IMR-90 (cell line): Measurements from ENCODE around the gene PRRC2A. TPM values are rescaled to one million over a fixed set of nuclear protein-coding genes. Genes with fewer than 3 reads are reported as not detected.

Experiments used
- ATAC-seq: fragments of 200-7000 bp; cut with Tn5 transposase; 2 replicates; pipeline ENCODE4 v1.9.1; 2020; ENCODE audit warnings: low read depth, mild to moderate bottlenecking, moderate library complexity
- BruUV-seq: library from RNA; stranded (reverse); fragments of 400-500 nt; replicated peaks from 2 replicates; lab custom pipeline; 2021; lab: Mats Ljungman, UMichigan
- CTCF ChIA-PET: fragments of 300-600 bp; formaldehyde crosslinking; extraction: SDS; loops from one replicate; lab custom pipeline; 2021; ENCODE audit warnings: antibody characterized with exemption; lab: Yijun Ruan, JAX
- POLR2A ChIA-PET: fragments of 300-600 bp; sonication (Branson Sonifier 250); formaldehyde crosslinking; loops from one replicate; lab custom pipeline; 2022; ENCODE audit warnings: antibody characterized with exemption; ENCODE audit not compliant: unreplicated experiment; lab: Charles Lee
- DNase-seq: peaks from one replicate; pipeline ENCODE4 v3.0.0; 2013
- H2AFZ ChIP-seq: replicated peaks from 2 replicates; pipeline ENCODE3; 2013; ENCODE audit warnings: low read length, mild to moderate bottlenecking; ENCODE audit not compliant: poor library complexity
- H2AK5ac ChIP-seq: 2 replicates; pipeline ENCODE4 v1.6.1; 2013; ENCODE audit warnings: low read depth, low read length, inconsistent platforms
- H2AK9ac ChIP-seq: replicated peaks from 2 replicates; pipeline ENCODE3; 2013; ENCODE audit warnings: mild to moderate bottlenecking, low read depth, low read length, moderate library complexity; ENCODE audit not compliant: poor library complexity
- H2BK120ac ChIP-seq: 2 replicates; pipeline ENCODE4 v1.6.1; 2013; ENCODE audit warnings: low read depth, low read length, inconsistent platforms
- H2BK15ac ChIP-seq: 3 replicates; pipeline ENCODE4 v1.6.1; 2013; ENCODE audit warnings: low read depth, low read length, inconsistent platforms
- H2BK20ac ChIP-seq: 2 replicates; pipeline ENCODE4 v1.6.1; 2013; ENCODE audit warnings: low read depth, mild to moderate bottlenecking, inconsistent platforms, low read length, moderate library complexity
- H2BK5ac ChIP-seq: 2 replicates; pipeline ENCODE4 v1.6.1; 2013; ENCODE audit warnings: mild to moderate bottlenecking, low read depth, low read length, inconsistent platforms; ENCODE audit not compliant: poor library complexity, severe bottlenecking
- H3K14ac ChIP-seq: replicated peaks from 2 replicates; pipeline ENCODE4 v1.6.1; 2013; ENCODE audit warnings: low read depth, low read length, inconsistent platforms
- H3K18ac ChIP-seq: 2 replicates; pipeline ENCODE4 v1.6.1; 2013; ENCODE audit warnings: low read depth, low read length, control low read depth
- H3K23ac ChIP-seq: 2 replicates; pipeline ENCODE4 v1.6.1; 2013; ENCODE audit warnings: low read depth, low read length, inconsistent platforms
- H3K27ac ChIP-seq: 2 replicates; pipeline ENCODE4 v1.5.1; 2013; ENCODE audit warnings: mild to moderate bottlenecking, control low read depth, low read length; ENCODE audit not compliant: insufficient read depth
- H3K27me3 ChIP-seq: 2 replicates; pipeline ENCODE4 v1.6.1; 2013; ENCODE audit warnings: low read length; ENCODE audit not compliant: control insufficient read depth, insufficient read depth
- H3K36me3 ChIP-seq: 2 replicates; pipeline ENCODE4 v1.6.1; 2013; ENCODE audit warnings: low read length, mixed read lengths; ENCODE audit not compliant: control insufficient read depth, insufficient read depth
- H3K4ac ChIP-seq: 2 replicates; pipeline ENCODE4 v1.6.1; 2013; ENCODE audit warnings: low read depth, low read length, inconsistent platforms
- H3K4me1 ChIP-seq: 2 replicates; pipeline ENCODE4 v1.6.1; 2013; ENCODE audit warnings: low read length, mixed read lengths; ENCODE audit not compliant: control insufficient read depth, insufficient read depth
- H3K4me2 ChIP-seq: 2 replicates; pipeline ENCODE4 v1.6.1; 2013; ENCODE audit warnings: low read depth, mild to moderate bottlenecking, control low read depth, low read length, moderate library complexity
- H3K4me3 ChIP-seq: 2 replicates; pipeline ENCODE4 v1.5.1; 2013; ENCODE audit warnings: low read depth, mild to moderate bottlenecking, control low read depth, low read length, moderate library complexity; ENCODE audit not compliant: insufficient read depth
- H3K56ac ChIP-seq: 2 replicates; pipeline ENCODE4 v1.6.1; 2013; ENCODE audit warnings: low read length, inconsistent platforms; ENCODE audit not compliant: insufficient read depth; ENCODE audit errors: extremely low read depth
- H3K79me1 ChIP-seq, 2 experiments: 2 replicates each; pipeline ENCODE4 v1.6.1; 2013; ENCODE audit warnings: low read length in 2 of 2, inconsistent platforms in 1 of 2, low read depth in 1 of 2
- H3K9ac ChIP-seq: 2 replicates; pipeline ENCODE4 v1.6.1; 2013; ENCODE audit warnings: low read depth, low read length, control low read depth
- H3K9me1 ChIP-seq: 2 replicates; pipeline ENCODE4 v1.6.1; 2013; ENCODE audit warnings: low read length, inconsistent platforms; ENCODE audit not compliant: insufficient read depth
- H3K9me3 ChIP-seq: 2 replicates; pipeline ENCODE4 v1.6.1; 2013; ENCODE audit warnings: low read length; ENCODE audit not compliant: control insufficient read depth, insufficient read depth
- H4K20me1 ChIP-seq: 2 replicates; pipeline ENCODE4 v1.6.1; 2013; ENCODE audit warnings: low read length, inconsistent platforms; ENCODE audit not compliant: insufficient read depth
- H4K5ac ChIP-seq: 2 replicates; pipeline ENCODE4 v1.6.1; 2013; ENCODE audit warnings: mild to moderate bottlenecking, low read depth, low read length, control low read depth
- H4K8ac ChIP-seq, 2 experiments: 2 replicates each; pipeline ENCODE4 v1.6.1; 2013; ENCODE audit warnings: low read depth in 2 of 2, low read length in 2 of 2, control low read depth in 1 of 2, inconsistent platforms in 1 of 2
- H4K91ac ChIP-seq: 2 replicates; pipeline ENCODE4 v1.6.1; 2013; ENCODE audit warnings: low read depth, low read length, inconsistent platforms; ENCODE audit not compliant: insufficient read depth
- BHLHE40 ChIP-seq: fragments of 150-350 bp; IDR thresholded peaks from 2 replicates; pipeline ENCODE4 v1.6.1; 2016; ENCODE audit warnings: mild to moderate bottlenecking, low read depth, low read length
- CEBPB ChIP-seq: IDR thresholded peaks from 2 replicates; pipeline ENCODE4 v1.6.1; 2012; ENCODE audit warnings: low read depth, low read length, improper control_type of control experiment
- CHD1 ChIP-seq: IDR thresholded peaks from 2 replicates; pipeline ENCODE4 v1.6.1; 2012; ENCODE audit warnings: low read depth, low read length, improper control_type of control experiment
- FOS ChIP-seq: fragments of 150-350 bp; IDR thresholded peaks from 2 replicates; pipeline ENCODE4 v1.6.1; 2016; ENCODE audit warnings: low read depth, low read length
- MAFK ChIP-seq: IDR thresholded peaks from 2 replicates; pipeline ENCODE4 v1.6.1; 2012; ENCODE audit warnings: low read depth, low read length, improper control_type of control experiment
- MAZ ChIP-seq: IDR thresholded peaks from 2 replicates; pipeline ENCODE4 v1.6.1; 2012; ENCODE audit warnings: low read depth, mild to moderate bottlenecking, low read length, improper control_type of control experiment, moderate library complexity, borderline replicate concordance
- MXI1 ChIP-seq: IDR thresholded peaks from 2 replicates; pipeline ENCODE4 v1.6.1; 2012; ENCODE audit warnings: low read depth, mild to moderate bottlenecking, low read length, moderate library complexity, borderline replicate concordance
- NFE2L2 ChIP-seq: fragments of 150-350 bp; IDR thresholded peaks from 2 replicates; pipeline ENCODE4 v1.6.1; 2016; ENCODE audit warnings: low read depth, mild to moderate bottlenecking, low read length
- POLR2A ChIP-seq: IDR thresholded peaks from 2 replicates; pipeline ENCODE4 v1.6.1; 2012; ENCODE audit warnings: mild to moderate bottlenecking, low read depth, low read length
- RAD21 ChIP-seq: IDR thresholded peaks from 2 replicates; pipeline ENCODE4 v1.6.1; 2012; ENCODE audit warnings: low read length, improper control_type of control experiment
- RCOR1 ChIP-seq: IDR thresholded peaks from 2 replicates; pipeline ENCODE4 v1.6.1; 2012; ENCODE audit warnings: mild to moderate bottlenecking, low read length, improper control_type of control experiment; ENCODE audit not compliant: insufficient replicate concordance
- RFX5 ChIP-seq: IDR thresholded peaks from 2 replicates; pipeline ENCODE4 v1.8.0; 2012; ENCODE audit warnings: low read depth, mild to moderate bottlenecking, low read length, moderate library complexity
- SMC3 ChIP-seq: fragments of 150-350 bp; IDR thresholded peaks from 2 replicates; pipeline ENCODE4 v1.6.1; 2016; ENCODE audit warnings: low read depth, mild to moderate bottlenecking, antibody characterized with exemption, low read length, moderate library complexity
- WGBS, 2 experiments: methylation state at CpG; one replicate each; pipeline versions ENCODE4 v1.1.5 to v1.1.7; 2013; ENCODE audit warnings: missing lambda C conversion rate in 2 of 2; ENCODE audit not compliant: insufficient read length in 1 of 2; ENCODE audit errors: extremely low coverage in 2 of 2; 5-methylcytosine and 5-hydroxymethylcytosine counted together
- dilution Hi-C: fragments of 300-500 bp; cut with HindIII; formaldehyde crosslinking; loops from one replicate; pipeline ENCODE4 v1.14.3; 2018; ENCODE audit warnings: low sequenced_read_pairs; ENCODE audit not compliant: unreplicated experiment
- in situ Hi-C: fragments of 300-500 bp; cut with MboI; formaldehyde crosslinking; loops from 3 replicates; pipeline ENCODE4 v1.14.3; 2019; ENCODE audit warnings: low sequenced_read_pairs, inconsistent platforms, mixed read lengths
- intact Hi-C: fragments of 100-400 bp; cut with micrococcal nuclease; formaldehyde crosslinking; loops from 2 replicates; pipeline ENCODE4 v1.10.0; 2022
- polyA plus RNA-seq, 3 experiments: library from polyadenylated mRNA; depleted of rRNA; stranded (reverse); fragments of >200 nt; gene quantifications; 2 replicates each; pipeline ENCODE4 v1.2.3, GENCODE V29; 2012; ENCODE audit warnings: low replicate concordance in 1 of 3
- total RNA-seq: library from RNA; depleted of rRNA; stranded (reverse); fragments of >200 nt; gene quantifications from 2 replicates; pipeline ENCODE4 v1.2.3, GENCODE V29; 2012
- TF ChIP-seq, protein P1 (sequence below): fragments of 150-350 bp; IDR thresholded peaks from 2 replicates; pipeline ENCODE4 v1.6.1; 2016; ENCODE audit warnings: low read depth, mild to moderate bottlenecking, low read length, moderate library complexity, borderline replicate concordance
- TF ChIP-seq, protein P2 (sequence below): conservative IDR thresholded peaks from 2 replicates; pipeline ENCODE4 v1.5.1; 2012; ENCODE audit warnings: mild to moderate bottlenecking, low read depth, low read length, improper control_type of control experiment
- TF ChIP-seq, protein P3 (sequence below): fragments of 150-350 bp; IDR thresholded peaks from 2 replicates; pipeline ENCODE4 v1.6.1; 2017; ENCODE audit warnings: mild to moderate bottlenecking, antibody characterized with exemption, low read length, low read depth

The PRRC2A gene
- total and polyA plus RNA-seq, 2 of the 4 experiments (the other 2 are of a cell fraction): 7.7 to 88.6 TPM

DNA sequence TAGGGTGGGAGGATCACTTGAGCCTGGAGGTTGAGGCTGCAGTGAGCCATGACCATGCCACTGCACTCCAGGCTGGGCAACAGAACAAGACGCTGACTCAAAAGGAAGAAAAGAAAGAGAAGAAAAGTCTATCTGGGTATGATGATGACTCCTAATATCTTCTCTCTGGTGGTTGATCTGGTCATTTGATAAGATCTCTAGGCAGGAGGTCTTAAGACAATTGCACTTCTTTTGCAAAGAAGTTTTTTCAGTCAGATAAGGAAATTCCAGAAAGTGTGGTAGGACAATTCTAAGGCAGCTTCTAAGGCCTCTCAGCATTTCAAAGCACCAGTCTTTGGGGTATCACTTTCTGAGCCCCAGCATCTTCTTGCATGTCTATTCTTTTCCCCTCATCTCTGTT, 13.2 kb upstream of the PRRC2A start:
- Histone ChIP-seq H4K8ac (no peak overlapping the region), H3K9me3 (no peaks in the 10 kb centered on the region), H3K18ac (no peak overlapping the region), H3K4me2 (no peak overlapping the region), H2BK20ac (no peak overlapping the region), H3K36me3 (no peaks in the 10 kb centered on the region), H3K27me3 (peaks cover 9% of the 10 kb centered on the region; the same call in 1 of the 2 replicates), H3K23ac (no peak overlapping the region), H2AFZ (no peak overlapping the region), H3K14ac (no peak overlapping the region), H2BK15ac (no peak overlapping the region), H3K79me1 (no peaks in the 10 kb centered on the region), H3K9ac (no peak overlapping the region), H2AK9ac (no peak overlapping the region), H2BK5ac (no peak overlapping the region), H3K4ac (no peak overlapping the region), H3K27ac (no peak overlapping the region), H4K5ac (no peak overlapping the region), H3K56ac (no peak overlapping the region), H3K9me1 (no peaks in the 10 kb centered on the region), H3K4me3 (no peak overlapping the region), H3K4me1 (no peaks in the 10 kb centered on the region), H4K91ac (no peak overlapping the region), H2AK5ac (no peak overlapping the region), H4K20me1 (no peaks in the 10 kb centered on the region), H2BK120ac (no peak overlapping the region)
- CTCF ChIA-PET: interaction anchor here (0.6 kb wide), 1 partner anchor 170 kb away, joined by 4 read pairs; no protein-coding TSS in a partner anchor
- in situ Hi-C loops: no loop called here
- dilution Hi-C loops: no loop called here
- POLR2A ChIA-PET: interaction anchor here (0.6 kb wide), 1 partner anchor 188 kb away, joined by 3 read pairs; no protein-coding TSS in a partner anchor
- BruUV-seq: no TSS peak
- DNase-seq (no peak), ATAC-seq (no peak)
- TF ChIP-seq CHD1 (no peak), POLR2A (no peak), NFE2L2 (no peak), RAD21 (no peak), CEBPB (no peak), BHLHE40 (no peak), MXI1 (no peak), RCOR1 (no peak), SMC3 (no peak), FOS (no peak), RFX5 (no peak), MAFK (no peak), MAZ (no peak)
- TF ChIP-seq, protein P1, sequence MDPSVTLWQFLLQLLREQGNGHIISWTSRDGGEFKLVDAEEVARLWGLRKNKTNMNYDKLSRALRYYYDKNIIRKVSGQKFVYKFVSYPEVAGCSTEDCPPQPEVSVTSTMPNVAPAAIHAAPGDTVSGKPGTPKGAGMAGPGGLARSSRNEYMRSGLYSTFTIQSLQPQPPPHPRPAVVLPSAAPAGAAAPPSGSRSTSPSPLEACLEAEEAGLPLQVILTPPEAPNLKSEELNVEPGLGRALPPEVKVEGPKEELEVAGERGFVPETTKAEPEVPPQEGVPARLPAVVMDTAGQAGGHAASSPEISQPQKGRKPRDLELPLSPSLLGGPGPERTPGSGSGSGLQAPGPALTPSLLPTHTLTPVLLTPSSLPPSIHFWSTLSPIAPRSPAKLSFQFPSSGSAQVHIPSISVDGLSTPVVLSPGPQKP: no peak
- TF ChIP-seq, protein P2, sequence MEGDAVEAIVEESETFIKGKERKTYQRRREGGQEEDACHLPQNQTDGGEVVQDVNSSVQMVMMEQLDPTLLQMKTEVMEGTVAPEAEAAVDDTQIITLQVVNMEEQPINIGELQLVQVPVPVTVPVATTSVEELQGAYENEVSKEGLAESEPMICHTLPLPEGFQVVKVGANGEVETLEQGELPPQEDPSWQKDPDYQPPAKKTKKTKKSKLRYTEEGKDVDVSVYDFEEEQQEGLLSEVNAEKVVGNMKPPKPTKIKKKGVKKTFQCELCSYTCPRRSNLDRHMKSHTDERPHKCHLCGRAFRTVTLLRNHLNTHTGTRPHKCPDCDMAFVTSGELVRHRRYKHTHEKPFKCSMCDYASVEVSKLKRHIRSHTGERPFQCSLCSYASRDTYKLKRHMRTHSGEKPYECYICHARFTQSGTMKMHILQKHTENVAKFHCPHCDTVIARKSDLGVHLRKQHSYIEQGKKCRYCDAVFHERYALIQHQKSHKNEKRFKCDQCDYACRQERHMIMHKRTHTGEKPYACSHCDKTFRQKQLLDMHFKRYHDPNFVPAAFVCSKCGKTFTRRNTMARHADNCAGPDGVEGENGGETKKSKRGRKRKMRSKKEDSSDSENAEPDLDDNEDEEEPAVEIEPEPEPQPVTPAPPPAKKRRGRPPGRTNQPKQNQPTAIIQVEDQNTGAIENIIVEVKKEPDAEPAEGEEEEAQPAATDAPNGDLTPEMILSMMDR: no peak
- TF ChIP-seq, protein P3, sequence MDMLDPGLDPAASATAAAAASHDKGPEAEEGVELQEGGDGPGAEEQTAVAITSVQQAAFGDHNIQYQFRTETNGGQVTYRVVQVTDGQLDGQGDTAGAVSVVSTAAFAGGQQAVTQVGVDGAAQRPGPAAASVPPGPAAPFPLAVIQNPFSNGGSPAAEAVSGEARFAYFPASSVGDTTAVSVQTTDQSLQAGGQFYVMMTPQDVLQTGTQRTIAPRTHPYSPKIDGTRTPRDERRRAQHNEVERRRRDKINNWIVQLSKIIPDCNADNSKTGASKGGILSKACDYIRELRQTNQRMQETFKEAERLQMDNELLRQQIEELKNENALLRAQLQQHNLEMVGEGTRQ: no peak
- intact Hi-C loops: no loop called here
- 67% methylated on average over 1 of the region's 1 CpG; no CpG with 5 or more reads in 1 of the 2 experiments for WGBS, 2 experiments
